ENCODE data around the gene JAML.

JAML gene

DNA sequence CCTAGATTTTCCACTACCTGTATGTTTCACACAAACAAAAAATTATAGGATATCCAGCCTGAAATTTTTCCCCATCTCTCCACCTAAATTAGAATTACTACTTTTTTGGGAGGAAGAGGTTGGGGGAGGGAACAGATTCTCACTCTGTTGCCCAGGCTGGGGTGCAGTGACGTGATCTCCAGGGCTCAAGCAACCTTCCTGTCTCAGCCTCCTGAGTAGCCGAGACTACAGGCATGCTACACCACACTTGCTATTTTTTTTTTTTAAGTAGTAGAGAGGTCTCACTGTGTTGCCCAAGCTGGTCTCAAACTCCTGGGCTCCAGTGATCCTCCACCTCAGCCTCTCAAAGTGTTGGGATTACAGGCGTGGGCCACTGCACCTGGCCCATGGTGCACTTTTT lies 9.5 kb downstream of the JAML start:
- DNase-seq: no peak

GRCh38 chr11:118214210-118214914 lies 10.4 kb downstream of the JAML start:
- DNase-seq: peak; percentile 91

DNA sequence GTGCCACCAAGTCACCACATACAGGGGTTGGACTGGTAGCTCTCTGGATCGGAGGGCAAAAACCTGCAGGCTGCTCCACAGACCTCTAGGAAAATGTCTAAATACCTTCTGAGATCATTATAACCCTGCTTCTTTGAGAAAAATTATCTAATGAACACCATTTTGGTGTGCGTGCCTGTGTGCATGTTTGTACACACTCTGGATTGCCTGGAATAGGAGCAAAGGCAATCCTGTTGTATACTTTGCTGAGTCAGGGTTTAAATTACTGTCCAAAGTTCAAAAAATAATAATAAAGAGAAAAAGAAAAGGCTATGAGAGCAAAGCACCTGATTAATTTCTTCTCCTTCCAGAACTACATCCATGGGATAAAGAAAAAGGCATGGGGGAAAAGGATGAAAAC lies 11.0 kb downstream of the JAML start:
- peak; percentile 67 for DNase-seq

GRCh38 chr11:118213201-118213600 lies 11.6 kb downstream of the JAML start:
- peak; percentile 65 for DNase-seq

DNA sequence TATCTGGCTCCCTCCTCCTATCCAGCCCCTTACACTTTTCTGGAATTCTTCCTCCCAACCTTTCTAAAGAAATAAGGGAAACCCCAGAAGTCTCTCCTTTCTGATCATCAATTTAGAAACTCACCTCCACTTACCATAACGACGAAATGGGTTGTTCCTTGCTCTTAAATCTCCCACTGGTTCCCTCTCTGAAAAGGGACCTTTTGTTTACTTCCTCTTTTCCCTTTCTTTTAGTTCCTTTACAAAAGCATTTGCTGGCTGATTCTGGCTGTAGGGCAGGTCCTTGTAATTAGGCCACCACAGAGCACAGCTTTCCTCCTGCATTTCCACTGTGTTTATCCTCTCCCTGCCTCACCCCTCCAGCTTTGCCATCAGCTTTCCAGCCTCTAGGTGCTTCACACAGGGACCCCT lies 12.0 kb downstream of the JAML start:
- peak; percentile 92 for DNase-seq

DNA sequence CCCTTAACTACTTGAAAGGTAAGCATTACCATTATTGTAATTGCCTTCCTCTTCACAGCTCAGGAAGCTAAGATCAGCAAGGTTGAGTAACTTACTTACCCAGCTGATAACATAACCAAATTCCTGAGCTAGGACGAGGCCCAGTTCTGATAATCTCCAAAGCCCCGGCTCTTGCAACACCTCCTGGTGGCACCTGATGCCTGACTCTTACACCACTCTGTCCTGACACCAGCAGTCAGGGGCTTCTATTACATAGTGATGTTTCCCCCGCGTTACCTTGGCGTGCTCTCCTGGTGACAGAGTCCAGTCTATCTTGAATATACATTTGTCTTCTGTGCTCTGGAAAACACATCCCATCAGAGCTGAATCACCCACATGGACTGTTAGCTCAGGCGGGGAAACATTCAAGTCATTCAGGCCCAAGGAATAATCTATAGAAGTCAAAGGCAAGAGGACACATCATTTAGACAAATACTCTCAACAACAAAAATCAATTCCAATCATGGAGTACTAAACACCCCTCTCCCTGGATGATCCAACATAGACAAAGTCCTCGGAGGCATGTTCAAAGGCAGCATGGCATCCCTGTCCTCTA lies 12.6 kb downstream of the JAML start:
- DNase-seq: peak; percentile 71

DNA sequence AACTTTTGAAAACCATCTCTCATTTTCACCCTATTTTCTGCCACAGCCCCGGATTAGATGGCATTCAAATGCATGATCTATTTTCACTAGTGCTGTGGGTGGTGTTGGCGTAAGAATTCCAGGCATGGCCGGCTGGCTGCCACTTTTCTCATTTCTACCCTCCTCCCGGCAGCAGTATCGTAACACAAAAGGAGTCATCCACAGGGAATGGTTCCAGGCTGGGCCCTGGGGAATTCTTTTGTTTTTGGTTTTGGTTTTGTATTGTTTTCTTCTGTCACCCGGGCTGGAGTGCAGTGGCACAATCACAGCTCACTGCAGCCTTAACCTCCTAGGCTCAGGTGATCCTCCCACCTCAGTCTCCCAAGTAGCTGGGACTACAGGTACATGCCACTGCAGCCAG lies 13.8 kb downstream of the JAML start:
- no peak for DNase-seq

DNA sequence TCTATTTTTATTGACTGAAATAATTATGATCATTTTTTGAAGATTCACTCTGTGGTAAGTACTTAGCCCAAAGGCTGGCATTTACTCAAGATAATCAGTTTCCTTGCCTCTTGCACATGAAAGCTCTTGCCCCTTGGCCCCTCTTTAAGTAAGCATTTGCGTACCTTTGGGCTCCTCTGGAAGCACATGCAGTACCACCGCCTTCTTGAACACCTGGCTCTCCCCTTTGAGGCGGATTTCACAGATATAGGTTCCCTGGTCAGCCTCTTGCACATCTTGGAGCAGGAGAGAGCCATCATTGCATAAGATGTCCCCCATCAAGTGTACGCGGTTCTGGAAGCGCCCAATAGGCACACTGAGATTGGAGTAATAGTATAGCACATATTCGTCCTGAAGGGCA lies 14.5 kb downstream of the JAML start:
- DNase-seq: no peak

GRCh38 chr11:118209033-118209432 lies 15.8 kb downstream of the JAML start:
- DNase-seq: no peak

- no peak for DNase-seq
Observed at GRCh38 chr11:118207079-118207478, 17.7 kb downstream of the JAML start.

DNA sequence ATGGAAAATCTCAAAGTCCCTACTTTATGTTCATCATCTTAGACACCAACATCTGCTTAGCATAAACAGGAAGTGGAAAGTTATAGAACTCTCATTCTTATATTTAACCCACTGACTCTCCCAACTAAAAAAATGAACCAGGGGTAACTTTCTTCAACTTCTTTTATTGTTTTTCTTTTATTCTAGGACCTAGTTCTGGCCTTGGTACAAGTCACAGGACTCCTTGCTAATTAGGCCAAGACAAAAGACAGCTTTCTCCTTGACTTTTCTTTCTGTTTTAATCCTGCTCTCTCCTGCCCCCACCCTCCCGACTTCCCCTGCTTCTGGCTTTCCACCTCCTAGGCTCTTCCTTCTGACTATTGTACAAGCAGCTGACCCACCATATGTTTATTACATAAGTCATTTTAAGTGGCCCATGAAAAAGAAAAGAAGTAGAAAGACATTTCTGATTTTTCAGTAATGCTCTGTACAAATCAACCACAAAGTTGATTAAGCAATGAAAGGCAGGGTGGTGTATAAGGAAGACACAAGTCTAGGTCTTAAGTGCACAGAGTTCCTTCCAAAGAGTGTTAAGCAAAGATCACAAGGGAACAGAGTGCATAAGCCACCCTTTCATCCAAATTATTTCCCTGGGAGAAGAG lies 18.3 kb downstream of the JAML start:
- DNase-seq: peak; percentile 82

- DNase-seq: no peak
Observed at GRCh38 chr11:118205606-118206378, 19.0 kb downstream of the JAML start.

DNA sequence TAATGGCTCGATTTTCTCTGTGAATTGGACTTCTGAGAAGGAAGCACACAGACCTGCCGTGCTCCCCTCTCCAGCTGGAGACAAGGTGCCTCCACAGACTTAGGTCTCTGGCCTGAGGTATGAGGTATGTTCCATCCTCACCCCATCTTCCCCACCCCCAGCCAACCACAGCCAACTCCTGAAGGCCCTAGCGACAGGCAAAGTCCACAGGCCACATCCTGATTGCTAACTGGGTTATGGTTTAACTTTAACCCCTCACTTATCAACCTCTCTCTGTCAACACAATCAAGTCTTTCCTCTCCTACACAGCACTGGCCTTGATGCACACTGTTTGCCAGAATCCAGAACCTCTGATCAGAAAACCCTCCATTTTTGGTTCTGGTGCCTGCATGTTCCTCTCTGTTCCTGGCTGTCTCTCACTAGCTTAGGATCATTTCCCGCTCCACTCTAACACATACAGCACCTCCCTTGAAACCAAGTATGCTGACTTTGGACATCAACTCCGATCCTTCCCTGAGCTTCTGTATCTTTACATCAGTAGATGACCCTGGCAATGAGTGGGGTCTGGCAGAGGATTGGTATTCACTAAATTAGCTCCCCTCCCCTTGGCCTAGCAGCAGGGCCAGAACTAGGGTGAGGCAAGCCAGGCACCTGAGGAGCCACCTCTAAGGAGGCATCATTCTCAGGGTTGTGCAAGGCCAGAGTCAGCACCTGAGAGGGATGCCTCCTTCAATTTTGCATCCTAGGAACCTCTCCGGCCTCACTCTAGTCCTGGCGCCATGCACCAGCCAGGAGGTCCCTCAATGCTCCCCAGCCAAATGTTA lies 22.0 kb downstream of the JAML start:
- DNase-seq: peak; percentile 54

DNA sequence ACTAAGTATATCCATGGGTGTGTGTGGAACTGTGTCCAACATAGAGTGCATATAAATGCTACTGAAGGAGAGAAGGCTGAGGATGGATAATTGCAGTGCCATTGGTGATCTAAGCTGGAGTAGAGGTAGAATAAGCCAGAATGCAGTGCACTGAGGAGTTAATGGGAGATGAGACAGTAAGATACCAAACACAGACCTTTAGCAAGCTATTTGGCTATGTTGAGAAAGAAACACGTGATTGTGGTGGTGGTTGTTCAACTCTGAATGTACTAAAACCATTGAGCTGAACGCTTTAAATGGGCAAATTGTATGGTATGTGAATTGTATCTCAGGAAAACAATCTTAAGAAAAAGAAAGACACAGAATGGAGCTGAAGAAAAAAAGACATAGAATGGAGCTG lies 22.8 kb downstream of the JAML start:
- peak; percentile 57 for DNase-seq

DNA sequence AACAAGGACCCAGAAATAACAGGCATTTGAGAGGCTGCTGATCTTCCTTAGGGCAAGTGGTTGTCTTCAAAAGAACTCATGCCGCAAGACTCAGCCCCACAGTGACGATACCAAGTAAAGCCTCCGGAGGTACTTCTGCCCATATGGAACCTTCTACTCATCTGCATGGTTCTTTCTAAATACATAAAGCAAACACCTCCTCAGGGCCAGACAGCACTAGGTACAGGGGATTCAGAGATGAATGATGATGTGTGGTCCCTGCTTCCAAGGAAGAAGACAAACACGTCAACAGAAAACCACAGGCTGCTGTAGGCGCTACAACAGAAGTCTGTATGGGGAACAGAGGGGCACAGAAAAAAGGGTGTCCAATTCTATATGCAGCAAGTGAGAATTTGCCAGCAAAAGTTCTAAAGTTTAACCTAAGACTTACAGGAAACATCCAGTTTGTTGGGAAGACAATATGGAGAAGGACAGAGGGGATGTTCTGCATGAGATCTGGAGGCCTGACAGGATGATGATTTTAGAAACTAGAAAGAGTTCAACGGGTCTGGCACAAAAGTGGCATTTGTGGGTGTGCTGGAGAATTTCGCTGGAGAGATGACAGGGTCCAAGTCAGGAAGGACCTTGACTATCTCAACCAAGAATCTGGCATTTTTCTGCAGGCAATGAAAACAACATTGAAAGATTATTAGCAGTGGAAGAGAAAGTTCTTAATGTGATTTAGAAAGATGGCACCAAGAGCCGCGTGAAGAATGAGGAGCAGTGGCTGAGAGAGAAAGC lies 23.7 kb downstream of the JAML start:
- DNase-seq: no peak

- DNase-seq: no peak
Observed at GRCh38 chr11:118200497-118200896, 24.3 kb downstream of the JAML start.

- no peak for DNase-seq
Observed at GRCh38 chr11:118199135-118199534, 25.7 kb downstream of the JAML start.

- peak; percentile 91 for DNase-seq
Observed at GRCh38 chr11:118198370-118198769, 26.4 kb downstream of the JAML start.

DNA sequence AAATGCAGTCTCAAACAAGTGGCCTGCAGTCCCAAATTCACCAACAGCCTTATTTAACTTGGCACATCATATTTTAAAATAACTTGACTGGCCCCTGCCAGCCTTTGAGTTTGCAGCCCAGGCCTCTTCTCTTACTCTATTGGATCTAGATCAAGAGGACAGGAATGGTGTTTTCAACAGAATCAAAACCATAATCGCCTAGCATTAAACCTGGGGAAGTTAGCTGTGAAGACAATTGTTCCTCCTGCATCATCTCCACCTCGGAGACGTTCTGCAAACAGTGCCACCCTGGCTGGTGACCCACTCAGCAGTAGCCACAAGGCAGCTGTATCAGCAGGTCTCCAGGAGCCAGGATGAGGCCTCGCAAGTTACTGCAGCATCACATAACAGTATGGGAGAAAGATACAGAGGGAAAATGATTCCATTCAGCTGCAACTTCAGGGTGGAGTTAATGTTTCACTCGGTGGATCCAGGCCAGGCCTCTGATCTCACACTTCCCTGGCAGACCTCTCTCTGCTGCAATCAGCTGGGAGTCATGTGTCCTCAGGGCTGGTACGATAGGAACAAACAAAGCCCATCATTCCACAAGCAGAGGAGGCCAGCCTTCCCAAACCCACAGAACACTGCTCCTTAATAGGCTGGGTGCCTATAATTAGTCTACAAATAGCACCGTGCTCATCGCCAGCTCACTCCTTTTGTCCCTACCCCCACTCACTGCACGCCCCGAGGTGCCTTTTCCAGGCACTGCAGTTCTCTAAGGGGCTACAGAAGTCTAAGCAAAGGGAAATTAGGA lies 29.8 kb downstream of the JAML start:
- DNase-seq: no peak

DNA sequence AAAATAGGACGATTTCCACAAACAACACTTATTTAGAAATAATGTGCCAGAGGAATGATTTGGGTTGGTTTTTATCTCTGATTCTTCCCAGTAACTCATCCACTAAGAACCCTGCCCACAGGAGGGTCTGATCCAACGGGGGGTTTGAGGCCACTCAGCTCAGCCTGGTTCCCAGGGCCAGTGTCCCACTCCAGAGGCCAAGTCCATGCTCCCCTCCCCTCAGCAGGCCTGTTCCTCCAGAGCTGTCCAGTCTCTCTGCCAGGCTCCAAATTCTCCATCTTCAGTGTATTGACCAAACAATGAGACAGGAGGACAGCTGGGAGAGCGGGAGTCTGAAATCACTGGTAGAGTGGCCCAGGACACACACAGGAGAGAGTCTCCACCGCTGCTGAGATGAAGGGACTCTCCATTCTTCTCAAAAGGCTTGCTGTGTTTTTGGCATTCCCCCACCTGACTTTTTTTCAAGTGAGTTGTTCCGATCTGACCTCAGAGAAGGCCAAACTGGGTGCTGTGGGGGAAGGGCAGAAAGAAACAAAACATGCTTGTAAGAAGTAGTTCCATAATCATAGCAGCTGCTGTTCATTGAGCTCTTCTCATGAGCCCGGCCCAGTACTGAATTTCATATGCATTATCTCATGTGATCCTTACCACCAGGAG lies 30.8 kb downstream of the JAML start:
- DNase-seq: no peak
